PFSK-1 (cell line): ENCODE measurements around the gene KYAT1.

ENCODE experiments used
- POLR2AphosphoS5 ChIP-seq: IDR thresholded peaks from 2 replicates; pipeline ENCODE4 v1.6.1; 2012; ENCODE audit warnings: low read depth, mild to moderate bottlenecking, control low read depth, low read length, moderate library complexity
- REST ChIP-seq, 2 experiments: IDR thresholded peaks; 2 replicates each; pipeline versions ENCODE4 v1.6.1 to v1.8.0; 2011 to 2012; ENCODE audit warnings: low read depth in 2 of 2, low read length in 2 of 2, control low read depth in 1 of 2, inconsistent platforms in 1 of 2, mild to moderate bottlenecking in 1 of 2, moderate library complexity in 1 of 2; ENCODE audit not compliant: insufficient read depth in 1 of 2
- SIN3A ChIP-seq: IDR thresholded peaks from 2 replicates; pipeline ENCODE4 v1.6.1; 2012; ENCODE audit warnings: mild to moderate bottlenecking, low read length, moderate library complexity, borderline replicate concordance; ENCODE audit not compliant: insufficient read depth

- TF ChIP-seq POLR2AphosphoS5 (no peak), SIN3A (no peak), REST (IDR thresholded peaks at IDR 0.05; ENCODE audit: insufficient read depth in 1 of 2, low read depth in 2 of 2, low read length in 2 of 2) (no peak)
Measured at GRCh38 chr9:128846680-128847030, 35.1 kb downstream of the KYAT1 start.
